ENCODE results near the gene TCF12.
"Not testable (repeated sequence)": the region's sequence is repeated elsewhere in the genome, so short reads cannot be mapped to it uniquely, and the experiment has no call there.

Gene TCF12

DNA sequence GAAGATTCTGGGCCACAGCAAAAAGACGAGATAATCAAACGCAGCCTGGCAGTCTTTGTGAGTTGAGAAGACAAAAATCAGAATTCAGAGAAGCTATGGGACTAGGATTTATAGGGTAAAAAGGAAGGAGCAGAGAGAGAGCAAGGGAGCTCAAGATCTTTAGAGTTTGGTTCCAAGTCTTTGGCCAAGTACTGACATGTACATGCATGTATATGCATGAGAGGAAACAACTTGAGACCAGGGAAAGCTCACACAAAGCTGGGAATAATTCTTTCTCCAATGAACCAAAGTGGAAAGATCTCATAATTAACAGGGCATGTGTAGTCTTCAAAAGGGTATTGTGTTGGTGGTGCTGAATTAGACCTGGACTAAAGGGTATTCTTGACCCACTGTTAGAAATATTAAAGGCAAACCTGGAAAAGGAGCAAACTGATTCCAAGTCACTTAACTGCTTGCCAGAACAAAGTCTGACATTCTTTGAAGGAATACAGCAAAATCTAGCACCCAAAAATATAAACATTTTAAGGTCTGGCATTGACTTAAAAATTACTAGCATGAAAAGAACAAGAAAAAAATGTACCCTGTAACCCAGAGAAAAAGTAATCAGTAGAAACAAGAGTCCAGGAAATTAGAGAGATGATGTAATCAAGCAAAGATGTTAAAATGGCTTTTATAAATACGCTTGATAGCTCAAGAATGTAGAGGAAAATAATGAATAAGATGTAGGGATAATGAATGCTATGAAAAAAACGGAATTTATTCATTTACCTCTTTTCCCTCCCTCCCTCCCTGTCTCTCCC is 231.8 kb downstream of the TCF12 start:
- Histone ChIP-seq H3K4me3 (ENCODE audit: low read length) (no peak overlapping the region), H3K9ac (ENCODE audit: low read length) (no peak overlapping the region), H3K27me3 (ENCODE audit: control insufficient read depth, insufficient read depth, low read length) (no peaks in the 10 kb centered on the region), H3K4me1 (ENCODE audit: control insufficient read depth, low read depth, low read length) (peaks cover 7% of the 10 kb centered on the region), H3K36me3 (ENCODE audit: control insufficient read depth, low read depth, low read length) (no peaks in the 10 kb centered on the region), H3K9me3 (ENCODE audit: control insufficient read depth, low read depth, low read length) (peaks cover 6% of the 10 kb centered on the region), H3K27ac (ENCODE audit: low read length) (no peak overlapping the region)

DNA sequence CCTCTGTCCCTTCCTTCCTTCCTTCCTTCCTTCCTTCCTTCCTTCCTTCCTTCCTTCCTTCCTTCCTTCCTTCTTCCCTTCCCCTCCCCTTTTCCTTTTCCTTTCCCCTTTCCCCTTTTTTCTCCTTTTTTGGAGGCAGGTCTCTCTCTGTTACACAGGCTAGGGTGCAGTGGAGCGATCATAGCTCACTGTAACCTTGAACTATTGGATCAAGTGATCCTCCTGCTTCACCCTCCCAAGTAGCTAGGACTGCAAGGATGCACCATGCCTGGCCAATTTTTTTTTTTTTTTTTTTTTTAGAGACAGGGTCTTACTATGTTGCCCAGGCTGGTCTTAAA is 232.4 kb downstream of the TCF12 start:
- H3K9ac ChIP-seq (ENCODE audit: low read length); H3K4me3 ChIP-seq (ENCODE audit: low read length); H3K27ac ChIP-seq (ENCODE audit: low read length); H3K9me3 ChIP-seq (ENCODE audit: control insufficient read depth, low read depth, low read length); H3K36me3 ChIP-seq (ENCODE audit: control insufficient read depth, low read depth, low read length); H3K4me1 ChIP-seq (ENCODE audit: control insufficient read depth, low read depth, low read length); H3K27me3 ChIP-seq (ENCODE audit: control insufficient read depth, insufficient read depth, low read length): not testable (repeated sequence)

DNA sequence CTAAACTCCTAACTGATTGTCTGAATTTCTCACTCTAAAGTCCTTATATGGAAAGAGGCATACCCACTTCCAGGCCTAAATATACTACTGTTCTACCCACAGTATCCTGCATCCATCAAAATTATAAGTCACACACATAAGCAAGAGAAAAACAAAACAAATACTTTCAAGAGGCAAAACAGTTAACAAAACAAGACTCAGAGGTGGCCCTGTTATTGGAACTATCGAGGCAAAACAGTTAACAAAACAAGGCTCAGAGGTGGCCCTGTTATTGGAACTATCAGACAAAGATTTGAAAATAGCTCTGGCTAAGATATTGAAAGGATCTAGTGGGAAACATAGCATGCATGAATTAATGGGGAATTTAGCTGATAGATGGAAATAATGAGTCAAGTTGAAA is 233.7 kb downstream of the TCF12 start:
- no peak overlapping the region for H3K9ac ChIP-seq (ENCODE audit: low read length)
- H3K36me3 ChIP-seq (ENCODE audit: control insufficient read depth, low read depth, low read length): no peaks in the 10 kb centered on the region
- H3K4me3 ChIP-seq (ENCODE audit: low read length): no peak overlapping the region
- peaks cover 6% of the 10 kb centered on the region for H3K9me3 ChIP-seq (ENCODE audit: control insufficient read depth, low read depth, low read length)
- H3K27ac ChIP-seq (ENCODE audit: low read length): no peak overlapping the region
- H3K27me3 ChIP-seq (ENCODE audit: control insufficient read depth, insufficient read depth, low read length): no peaks in the 10 kb centered on the region
- H3K4me1 ChIP-seq (ENCODE audit: control insufficient read depth, low read depth, low read length): peaks cover under 1% of the 10 kb centered on the region

DNA sequence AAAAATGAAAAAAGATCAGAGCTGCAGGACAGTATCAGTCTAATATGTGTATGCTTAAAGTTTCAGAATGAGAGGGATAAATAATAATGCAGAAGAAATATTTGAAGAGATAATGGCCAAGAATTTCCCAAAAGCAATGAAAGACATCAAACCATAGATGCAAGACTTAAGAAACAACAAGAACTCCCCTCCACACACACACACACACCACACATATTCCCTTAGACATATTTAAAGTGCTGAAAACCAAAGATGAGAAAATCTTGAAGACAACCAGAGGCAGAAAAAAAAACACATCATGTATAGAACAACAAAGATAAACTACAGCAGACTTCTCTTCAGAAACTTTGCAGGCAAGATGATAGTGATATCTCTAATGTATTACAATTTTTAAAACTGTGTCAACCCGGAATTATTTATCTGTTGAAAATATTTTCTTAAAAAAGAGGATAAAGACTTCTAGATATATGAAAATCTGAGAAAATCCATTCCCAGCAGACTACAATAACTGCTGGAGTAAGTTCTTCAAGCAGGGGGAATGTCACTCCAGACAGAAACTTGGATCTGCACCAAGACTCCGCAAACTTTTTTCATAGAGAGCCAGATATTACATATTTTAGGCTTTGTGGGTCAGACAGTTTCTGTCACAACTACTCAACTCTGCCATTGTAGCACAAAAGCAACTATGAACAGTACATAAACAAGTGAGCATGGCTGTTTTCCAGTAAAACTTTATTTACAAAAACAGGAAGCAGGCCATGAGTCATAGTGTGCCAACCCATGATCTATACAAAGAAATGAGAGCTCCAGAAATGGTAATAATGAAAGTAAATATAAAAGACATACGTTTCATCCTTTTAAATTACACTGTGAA is 234.5 kb downstream of the TCF12 start:
- no peak overlapping the region for H3K4me3 ChIP-seq (ENCODE audit: low read length)
- H3K4me1 ChIP-seq (ENCODE audit: control insufficient read depth, low read depth, low read length): no peaks in the 10 kb centered on the region
- no peaks in the 10 kb centered on the region for H3K27me3 ChIP-seq (ENCODE audit: control insufficient read depth, insufficient read depth, low read length)
- H3K9ac ChIP-seq (ENCODE audit: low read length): no peak overlapping the region
- peaks cover 6% of the 10 kb centered on the region for H3K9me3 ChIP-seq (ENCODE audit: control insufficient read depth, low read depth, low read length)
- no peak overlapping the region for H3K27ac ChIP-seq (ENCODE audit: low read length)
- H3K36me3 ChIP-seq (ENCODE audit: control insufficient read depth, low read depth, low read length): no peaks in the 10 kb centered on the region

DNA sequence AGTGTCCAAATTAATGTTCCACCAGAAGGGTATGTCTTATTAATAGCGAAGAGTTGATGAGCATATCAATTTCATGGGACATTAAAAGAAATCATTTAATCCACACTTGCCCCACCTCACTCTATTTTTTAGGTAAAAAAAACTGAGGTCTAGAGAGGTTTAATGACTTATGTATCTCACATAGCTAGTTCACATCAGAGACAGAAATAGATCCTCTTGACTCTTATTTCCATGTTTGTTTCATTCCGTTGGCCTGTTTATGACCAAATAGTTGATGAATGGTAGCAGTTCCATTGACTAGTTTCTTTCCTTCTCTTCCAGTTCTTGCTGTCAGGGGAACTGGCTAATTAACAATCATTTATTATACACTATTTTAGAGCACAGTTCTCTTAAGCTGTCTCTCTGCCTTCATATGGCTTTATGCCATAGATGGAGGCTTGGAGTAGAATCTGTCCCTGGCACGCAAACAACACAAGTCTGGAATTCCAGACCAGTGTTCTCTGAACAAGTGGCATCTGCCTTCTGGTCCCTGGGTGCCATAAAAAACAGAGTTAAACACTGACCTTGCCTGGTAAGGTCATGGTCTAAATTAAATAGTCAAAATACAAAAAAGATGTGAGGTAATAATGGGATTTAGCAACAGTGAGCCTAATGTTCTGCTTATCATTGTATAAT is 237.9 kb downstream of the TCF12 start:
- H3K27me3 ChIP-seq (ENCODE audit: control insufficient read depth, insufficient read depth, low read length): no peaks in the 10 kb centered on the region
- H3K36me3 ChIP-seq (ENCODE audit: control insufficient read depth, low read depth, low read length): no peaks in the 10 kb centered on the region
- peaks cover 6% of the 10 kb centered on the region for H3K9me3 ChIP-seq (ENCODE audit: control insufficient read depth, low read depth, low read length)
- no peak overlapping the region for H3K9ac ChIP-seq (ENCODE audit: low read length)
- no peak overlapping the region for H3K4me3 ChIP-seq (ENCODE audit: low read length)
- H3K4me1 ChIP-seq (ENCODE audit: control insufficient read depth, low read depth, low read length): no peaks in the 10 kb centered on the region
- no peak overlapping the region for H3K27ac ChIP-seq (ENCODE audit: low read length)

DNA sequence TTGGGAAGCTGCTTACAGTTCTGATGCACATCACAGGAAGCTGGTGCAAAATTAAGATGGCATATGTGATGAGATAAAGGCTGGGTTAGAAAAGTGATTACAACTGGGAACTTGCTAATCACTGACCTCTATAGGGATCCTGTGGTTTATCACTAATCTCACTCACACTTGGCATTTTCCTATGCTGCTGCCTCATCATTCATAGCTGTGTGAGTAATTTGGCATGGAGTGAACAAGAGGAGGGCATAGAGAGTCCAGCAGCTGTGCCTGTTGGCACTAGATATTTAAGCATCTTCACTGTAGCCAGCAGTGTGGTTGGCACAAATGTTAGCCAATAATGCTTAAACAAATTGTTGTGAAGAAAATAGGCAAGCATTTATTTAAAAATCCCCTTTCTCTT is 240.1 kb downstream of the TCF12 start:
- H3K9me3 ChIP-seq (ENCODE audit: control insufficient read depth, low read depth, low read length): no peaks in the 10 kb centered on the region
- H3K27me3 ChIP-seq (ENCODE audit: control insufficient read depth, insufficient read depth, low read length): no peaks in the 10 kb centered on the region
- H3K36me3 ChIP-seq (ENCODE audit: control insufficient read depth, low read depth, low read length): no peaks in the 10 kb centered on the region
- no peak overlapping the region for H3K9ac ChIP-seq (ENCODE audit: low read length)
- no peak overlapping the region for H3K27ac ChIP-seq (ENCODE audit: low read length)
- no peak overlapping the region for H3K4me3 ChIP-seq (ENCODE audit: low read length)
- no peaks in the 10 kb centered on the region for H3K4me1 ChIP-seq (ENCODE audit: control insufficient read depth, low read depth, low read length)

DNA sequence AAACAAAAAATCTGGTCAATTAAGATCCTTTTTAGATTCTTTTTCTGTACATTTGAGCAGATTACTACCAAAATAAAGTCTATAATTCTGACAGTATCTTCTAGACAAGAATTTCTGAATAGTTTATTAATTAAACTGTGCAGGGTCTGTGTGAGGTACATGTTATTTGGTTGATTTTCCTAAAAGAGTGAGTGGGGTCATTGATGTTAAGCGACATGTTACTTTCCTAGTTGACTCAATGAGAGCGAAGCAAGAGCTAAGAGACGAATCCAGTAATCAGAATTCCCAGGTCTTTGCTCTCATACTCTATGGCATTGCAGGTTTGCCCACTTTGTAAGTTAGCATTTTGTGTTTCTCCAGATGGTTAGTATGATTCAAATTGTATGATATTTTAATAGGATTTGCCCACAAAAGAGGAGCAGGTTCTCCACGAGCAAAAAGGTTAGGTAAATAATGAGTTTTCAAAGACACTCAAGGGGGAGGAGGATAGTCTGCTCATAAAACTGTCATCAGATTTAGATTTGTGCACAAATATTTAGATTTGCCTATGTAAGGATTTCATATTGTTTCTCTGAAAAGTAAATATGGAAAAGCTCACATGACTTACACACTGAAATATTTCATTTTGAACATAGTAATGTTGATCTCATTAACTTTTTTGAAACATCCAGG is 240.7 kb downstream of the TCF12 start:
- H3K27ac ChIP-seq (ENCODE audit: low read length): no peak overlapping the region
- H3K9me3 ChIP-seq (ENCODE audit: control insufficient read depth, low read depth, low read length): no peaks in the 10 kb centered on the region
- H3K9ac ChIP-seq (ENCODE audit: low read length): no peak overlapping the region
- no peak overlapping the region for H3K4me3 ChIP-seq (ENCODE audit: low read length)
- no peaks in the 10 kb centered on the region for H3K4me1 ChIP-seq (ENCODE audit: control insufficient read depth, low read depth, low read length)
- no peaks in the 10 kb centered on the region for H3K27me3 ChIP-seq (ENCODE audit: control insufficient read depth, insufficient read depth, low read length)
- H3K36me3 ChIP-seq (ENCODE audit: control insufficient read depth, low read depth, low read length): no peaks in the 10 kb centered on the region

DNA sequence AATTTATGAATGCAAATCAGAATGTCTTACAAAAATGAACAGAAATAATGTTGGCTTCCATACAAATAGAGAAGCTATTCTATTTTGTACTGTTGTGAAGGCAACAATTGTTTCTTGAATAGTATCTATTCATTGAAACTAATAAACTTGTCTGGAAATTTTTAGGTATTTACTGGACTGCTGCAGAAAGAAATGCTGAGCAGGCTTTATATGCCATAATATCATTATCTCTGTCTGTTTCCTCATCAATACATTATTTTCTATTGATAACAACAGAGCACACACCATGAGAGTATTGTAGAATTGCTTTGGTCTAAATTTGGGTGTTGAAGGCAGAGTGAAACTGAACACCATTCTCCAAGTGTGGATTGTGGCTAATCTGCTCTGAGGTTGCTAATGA is 241.3 kb downstream of the TCF12 start:
- Histone ChIP-seq H3K36me3 (ENCODE audit: control insufficient read depth, low read depth, low read length) (no peaks in the 10 kb centered on the region), H3K27ac (ENCODE audit: low read length) (no peak overlapping the region), H3K9ac (ENCODE audit: low read length) (no peak overlapping the region), H3K4me3 (ENCODE audit: low read length) (no peak overlapping the region), H3K9me3 (ENCODE audit: control insufficient read depth, low read depth, low read length) (no peaks in the 10 kb centered on the region), H3K27me3 (ENCODE audit: control insufficient read depth, insufficient read depth, low read length) (no peaks in the 10 kb centered on the region), H3K4me1 (ENCODE audit: control insufficient read depth, low read depth, low read length) (no peaks in the 10 kb centered on the region)

DNA sequence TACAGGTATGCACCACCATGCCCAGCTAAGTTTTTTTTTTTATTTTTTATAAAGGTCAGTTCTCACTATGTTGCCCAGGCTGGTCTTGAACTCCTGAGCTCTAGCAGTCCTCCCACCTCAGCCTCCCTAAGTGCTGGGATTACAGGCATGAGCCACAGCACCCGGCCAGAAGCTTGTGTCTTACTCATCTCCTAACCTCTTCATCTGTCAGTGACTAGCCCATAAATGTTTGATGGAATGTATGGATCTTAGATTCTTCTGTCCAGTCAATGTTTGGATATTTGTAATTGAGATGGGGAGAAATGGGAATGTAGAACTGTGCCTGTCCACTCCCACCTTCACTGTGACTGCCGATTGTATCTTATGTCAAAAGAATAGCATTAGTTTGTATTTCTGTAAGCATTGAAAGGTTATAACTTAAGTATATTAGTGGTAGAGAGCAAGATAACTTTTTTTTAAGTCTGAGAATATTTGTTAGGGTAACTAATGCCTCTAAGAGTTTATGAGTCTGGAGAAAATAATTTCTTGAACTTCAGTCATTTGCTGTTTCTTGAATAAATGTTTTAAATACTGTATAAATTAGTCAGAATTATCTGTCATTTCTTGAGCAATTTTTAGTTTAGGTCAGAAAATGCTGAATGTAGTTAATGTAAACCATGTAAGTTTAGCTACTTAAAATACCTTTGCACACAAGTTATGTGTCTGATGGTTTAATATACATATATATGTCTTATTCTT is 242.5 kb downstream of the TCF12 start:
- no peak overlapping the region for H3K4me3 ChIP-seq (ENCODE audit: low read length)
- no peaks in the 10 kb centered on the region for H3K4me1 ChIP-seq (ENCODE audit: control insufficient read depth, low read depth, low read length)
- no peaks in the 10 kb centered on the region for H3K27me3 ChIP-seq (ENCODE audit: control insufficient read depth, insufficient read depth, low read length)
- H3K9ac ChIP-seq (ENCODE audit: low read length): no peak overlapping the region
- H3K36me3 ChIP-seq (ENCODE audit: control insufficient read depth, low read depth, low read length): no peaks in the 10 kb centered on the region
- H3K9me3 ChIP-seq (ENCODE audit: control insufficient read depth, low read depth, low read length): no peaks in the 10 kb centered on the region
- H3K27ac ChIP-seq (ENCODE audit: low read length): no peak overlapping the region

DNA sequence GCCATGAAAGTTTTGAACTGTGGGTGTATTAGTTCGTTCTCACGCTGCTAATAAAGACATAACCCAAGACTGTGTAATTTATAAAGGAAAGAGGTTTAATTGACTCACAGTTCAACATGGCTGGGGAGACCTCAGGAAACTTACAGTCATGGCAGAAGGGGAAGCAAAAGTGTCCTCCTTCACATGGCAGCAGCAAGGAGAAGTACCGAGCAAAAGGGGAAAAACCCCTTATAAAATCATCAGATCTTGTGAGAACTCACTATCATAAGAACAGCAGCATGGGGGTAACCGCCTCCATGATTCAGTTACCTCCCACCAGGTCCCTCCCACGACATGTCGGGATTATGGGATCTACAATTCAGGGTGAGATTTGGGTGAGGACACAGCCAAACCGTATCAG is 245.8 kb downstream of the TCF12 start:
- H3K36me3 ChIP-seq (ENCODE audit: control insufficient read depth, low read depth, low read length); H3K27me3 ChIP-seq (ENCODE audit: control insufficient read depth, insufficient read depth, low read length); H3K4me3 ChIP-seq (ENCODE audit: low read length); H3K9me3 ChIP-seq (ENCODE audit: control insufficient read depth, low read depth, low read length); H3K27ac ChIP-seq (ENCODE audit: low read length); H3K4me1 ChIP-seq (ENCODE audit: control insufficient read depth, low read depth, low read length); H3K9ac ChIP-seq (ENCODE audit: low read length): not testable (repeated sequence)

DNA sequence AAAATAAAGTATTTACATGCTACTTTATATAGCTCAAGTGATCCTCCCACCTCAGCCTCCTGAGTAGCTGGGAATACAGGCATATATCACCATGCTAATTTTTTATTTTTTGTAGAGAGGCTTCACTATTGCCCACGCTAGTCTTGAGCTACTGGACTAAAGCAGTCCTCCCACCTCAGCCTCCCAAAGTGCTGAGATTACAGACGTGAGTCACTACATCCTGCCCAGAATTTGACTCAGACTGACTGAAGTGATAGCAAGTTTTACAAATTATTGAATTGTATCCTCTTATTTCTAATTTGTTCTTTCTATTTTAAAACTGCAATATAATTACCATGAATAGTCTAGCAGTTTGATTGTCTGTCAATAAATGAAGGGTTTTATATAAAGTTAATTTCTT is 247.5 kb downstream of the TCF12 start:
- Histone ChIP-seq H3K9me3 (ENCODE audit: control insufficient read depth, low read depth, low read length) (no peaks in the 10 kb centered on the region), H3K9ac (ENCODE audit: low read length) (no peak overlapping the region), H3K4me1 (ENCODE audit: control insufficient read depth, low read depth, low read length) (no peaks in the 10 kb centered on the region), H3K27ac (ENCODE audit: low read length) (no peak overlapping the region), H3K36me3 (ENCODE audit: control insufficient read depth, low read depth, low read length) (peaks cover 9% of the 10 kb centered on the region), H3K27me3 (ENCODE audit: control insufficient read depth, insufficient read depth, low read length) (no peaks in the 10 kb centered on the region), H3K4me3 (ENCODE audit: low read length) (no peak overlapping the region)

All from iPS-18a (cell line).